ENCODE measurements around the gene RYR2.
"Not testable (repeated sequence)": the region's sequence is repeated elsewhere in the genome, so short reads cannot be mapped to it uniquely, and the experiment has no call there.

RYR2 gene

DNA sequence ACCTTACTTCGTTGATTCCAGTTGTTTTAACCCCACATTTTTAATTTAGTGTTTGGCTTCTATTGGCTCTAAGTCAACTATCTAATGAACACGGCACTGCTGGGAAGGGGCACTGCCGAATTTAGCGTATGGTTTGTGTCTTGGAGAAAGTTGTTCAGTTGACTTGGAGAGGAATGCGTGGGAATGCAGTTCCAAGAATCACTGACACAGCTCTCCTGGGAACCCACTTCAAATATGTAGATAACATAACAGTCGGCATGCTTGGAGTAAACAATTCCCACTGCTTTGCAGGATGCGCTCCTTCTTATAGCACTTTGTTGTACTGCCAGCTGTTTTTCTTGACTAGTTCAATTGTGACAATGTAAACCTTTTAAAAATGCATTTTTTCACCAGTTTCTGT lies 104.3 kb downstream of the RYR2 start:
- DNase-seq (ENCODE audit: low spot score) = no peak

DNA sequence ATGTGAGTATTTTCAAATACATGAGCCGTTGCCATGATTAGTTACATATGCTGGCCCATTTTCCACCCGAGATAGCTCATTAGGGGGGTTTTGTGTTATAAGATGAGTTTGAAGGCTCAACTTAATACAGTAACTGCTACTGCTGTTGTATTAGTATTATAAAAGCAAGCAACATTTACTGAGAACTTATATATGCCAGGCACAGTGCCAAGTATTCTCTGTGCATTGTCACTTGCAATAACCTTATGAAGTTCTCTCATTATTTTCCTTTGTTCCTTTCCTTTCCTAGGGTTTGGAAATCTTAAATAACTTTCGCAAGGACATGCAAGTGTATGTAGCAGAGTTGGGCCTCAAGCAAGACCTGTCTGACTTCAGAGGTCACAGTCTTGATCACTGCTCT lies 107.9 kb downstream of the RYR2 start:
- no peak for DNase-seq (ENCODE audit: low spot score)

- not testable (repeated sequence) for DNase-seq (ENCODE audit: low spot score)
These were observed 110.0 kb downstream of the RYR2 start for GRCh38 chr1:237151979-237152378.

DNA sequence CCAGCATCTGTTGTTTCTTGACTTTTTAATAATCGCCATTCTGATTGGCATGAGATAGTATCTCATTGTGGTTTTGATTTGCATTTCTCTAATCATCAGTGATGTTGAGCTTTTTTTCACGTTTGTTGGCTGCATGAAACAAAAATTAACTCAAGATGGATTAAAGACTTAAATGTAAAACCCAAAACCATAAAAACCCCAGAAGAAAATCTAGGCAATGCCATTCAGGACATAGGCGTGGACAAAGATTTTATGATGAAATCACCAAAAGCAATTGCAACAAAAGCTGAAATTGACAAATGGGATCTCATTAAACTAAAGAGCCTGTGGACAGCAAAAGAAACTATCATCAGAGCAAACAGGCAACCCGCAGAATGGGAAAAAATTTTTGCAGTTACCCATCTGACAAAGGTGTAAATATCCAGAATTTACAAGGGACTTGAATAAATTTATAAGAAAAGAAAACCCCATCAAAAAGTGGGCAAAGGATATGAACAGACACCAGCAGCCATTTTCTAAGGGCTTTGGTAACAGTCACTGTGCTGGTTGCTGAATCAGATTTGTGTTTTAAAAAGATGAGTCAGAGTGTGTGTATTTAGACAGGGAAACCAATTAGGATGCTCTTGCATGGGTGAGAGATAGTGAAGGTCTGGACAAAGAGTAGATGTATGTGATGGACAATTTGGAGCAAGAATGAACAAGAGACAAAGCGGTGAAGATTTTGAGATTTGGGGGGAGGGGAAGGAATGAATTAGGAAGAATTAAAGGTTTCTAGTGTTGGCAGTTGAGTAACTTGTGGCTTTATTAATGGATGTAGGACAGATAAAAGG lies 110.7 kb downstream of the RYR2 start:
- no peak for DNase-seq (ENCODE audit: low spot score)

DNA sequence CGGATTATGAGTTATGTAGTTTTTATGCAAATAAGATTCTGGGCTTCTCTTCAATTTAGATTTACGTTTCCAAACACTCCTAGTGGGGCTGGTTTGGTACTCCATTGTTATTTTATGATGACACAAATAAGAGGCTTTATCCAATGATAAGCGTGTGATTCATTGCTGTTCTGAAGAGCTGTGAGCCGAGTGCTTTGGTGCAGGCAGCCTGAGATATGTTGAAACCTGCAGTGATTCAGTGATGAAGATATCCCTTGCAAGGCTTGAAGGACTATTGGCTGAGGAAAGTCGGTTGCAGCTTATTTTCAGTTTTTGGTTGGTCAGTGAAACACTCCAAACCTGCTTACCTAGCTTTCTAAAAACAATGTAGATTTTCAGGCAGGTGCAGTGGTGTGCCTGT lies 112.2 kb downstream of the RYR2 start:
- DNase-seq (ENCODE audit: low spot score) = no peak

GRCh38 chr1:237164406-237165352 lies 122.7 kb downstream of the RYR2 start:
- no peak for DNase-seq (ENCODE audit: low spot score)

- DNase-seq (ENCODE audit: low spot score) = no peak
These were observed 124.1 kb downstream of the RYR2 start for GRCh38 chr1:237166086-237166485.

GRCh38 chr1:237166593-237167101 lies 124.7 kb downstream of the RYR2 start:
- no peak for DNase-seq (ENCODE audit: low spot score)

DNA sequence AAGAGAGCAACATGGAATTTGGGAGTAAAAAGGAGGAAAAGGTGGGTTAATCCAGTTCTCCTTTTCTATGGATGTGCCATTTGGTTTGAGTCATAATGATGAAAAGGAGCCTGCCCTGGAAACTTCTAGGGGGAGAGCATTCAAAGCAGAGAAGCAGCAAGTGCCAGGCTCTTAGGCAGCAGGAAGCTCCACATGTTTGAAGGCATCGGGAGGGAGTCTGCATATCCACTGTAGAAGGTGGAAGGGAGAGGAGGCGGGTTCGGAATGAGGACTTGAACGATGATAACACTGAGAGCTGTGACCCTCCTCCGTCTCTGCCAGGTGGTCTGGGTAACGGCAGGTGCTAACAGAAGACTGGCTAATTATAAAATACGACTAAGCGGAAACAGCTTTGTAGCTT lies 128.2 kb downstream of the RYR2 start:
- no peak for DNase-seq (ENCODE audit: low spot score)

- DNase-seq (ENCODE audit: low spot score) = no peak
These were observed 129.6 kb downstream of the RYR2 start for GRCh38 chr1:237171454-237172117.

DNA sequence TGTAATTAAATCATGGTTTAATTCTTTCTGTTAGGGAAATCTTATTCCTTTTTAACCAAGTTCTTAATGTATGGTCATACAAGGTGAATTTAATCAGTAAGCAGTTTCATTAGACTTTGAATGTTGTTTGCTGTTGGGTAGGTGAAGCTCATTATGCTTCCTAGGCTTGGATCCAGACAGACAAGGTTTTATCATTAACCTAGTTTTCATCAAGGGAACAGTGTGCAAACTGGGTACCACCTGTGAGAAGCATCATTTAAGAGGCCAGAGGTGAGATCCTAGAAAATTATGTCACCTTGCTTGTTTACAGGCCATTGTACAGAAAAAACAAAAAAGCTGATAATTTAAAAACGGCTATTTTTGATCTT lies 130.1 kb downstream of the RYR2 start:
- no peak for DNase-seq (ENCODE audit: low spot score)

- no peak for DNase-seq (ENCODE audit: low spot score)
These were observed 137.5 kb downstream of the RYR2 start for GRCh38 chr1:237179503-237179902.

- DNase-seq (ENCODE audit: low spot score) = no peak
These were observed 138.3 kb downstream of the RYR2 start for GRCh38 chr1:237180256-237180655.

DNA sequence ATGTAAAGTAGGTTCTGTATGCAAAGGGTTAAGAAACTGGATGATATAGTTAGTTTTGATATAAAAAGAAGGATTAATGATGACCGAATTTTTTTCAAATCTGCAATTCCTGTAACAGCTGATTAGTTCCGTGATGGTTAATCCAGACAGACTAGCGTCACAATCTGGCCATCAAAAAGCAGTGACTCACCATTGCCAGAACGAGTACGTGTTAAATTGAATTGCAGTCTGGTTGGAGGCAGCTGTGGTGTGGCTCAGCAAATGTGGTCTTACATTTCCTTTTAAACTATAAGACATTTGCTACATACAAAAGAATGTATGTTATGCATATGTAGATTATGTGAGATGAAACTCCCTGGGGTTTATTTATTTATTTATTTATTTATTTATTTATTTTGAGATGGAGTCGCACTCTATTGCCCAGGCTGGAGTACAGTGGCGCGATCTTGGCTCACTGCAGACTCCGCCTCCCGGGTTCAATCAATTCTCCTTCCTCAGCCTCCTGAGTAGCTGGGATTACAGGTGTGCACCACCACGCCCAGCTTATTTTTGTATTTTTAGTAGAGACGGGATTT lies 139.8 kb downstream of the RYR2 start:
- DNase-seq (ENCODE audit: low spot score) = no peak

DNA sequence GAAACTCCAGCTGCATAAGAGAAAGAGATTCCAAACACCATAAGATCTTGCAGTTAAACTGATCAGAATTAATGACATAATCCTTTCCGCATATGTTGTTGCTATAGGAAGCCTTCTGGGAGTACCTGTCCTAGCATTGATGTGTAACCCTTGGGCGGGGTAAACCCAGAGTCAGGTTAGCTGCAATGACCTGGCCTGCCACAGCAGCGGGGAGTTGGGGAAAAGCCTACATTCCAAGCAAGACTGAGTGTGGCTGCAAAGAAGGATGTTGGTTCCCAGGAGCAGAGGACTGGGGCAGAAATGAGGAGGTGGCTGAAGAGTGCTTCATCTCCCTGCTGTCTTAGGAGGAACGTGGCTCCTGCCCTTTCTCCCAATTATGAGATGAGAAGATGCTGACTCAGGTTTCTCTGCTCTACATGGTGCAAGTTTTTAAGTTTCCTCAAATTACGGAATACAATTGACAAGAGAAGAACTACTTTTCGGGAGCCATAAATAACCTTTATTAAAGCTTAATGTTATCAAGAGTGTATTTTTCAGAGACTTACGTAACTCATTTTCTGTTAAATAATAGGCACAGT lies 142.1 kb downstream of the RYR2 start:
- DNase-seq (ENCODE audit: low spot score) = no peak

GRCh38 chr1:237186675-237187074 lies 144.7 kb downstream of the RYR2 start:
- no peak for DNase-seq (ENCODE audit: low spot score)

- DNase-seq (ENCODE audit: low spot score) = no peak
These were observed 145.9 kb downstream of the RYR2 start for GRCh38 chr1:237187842-237188241.

DNA sequence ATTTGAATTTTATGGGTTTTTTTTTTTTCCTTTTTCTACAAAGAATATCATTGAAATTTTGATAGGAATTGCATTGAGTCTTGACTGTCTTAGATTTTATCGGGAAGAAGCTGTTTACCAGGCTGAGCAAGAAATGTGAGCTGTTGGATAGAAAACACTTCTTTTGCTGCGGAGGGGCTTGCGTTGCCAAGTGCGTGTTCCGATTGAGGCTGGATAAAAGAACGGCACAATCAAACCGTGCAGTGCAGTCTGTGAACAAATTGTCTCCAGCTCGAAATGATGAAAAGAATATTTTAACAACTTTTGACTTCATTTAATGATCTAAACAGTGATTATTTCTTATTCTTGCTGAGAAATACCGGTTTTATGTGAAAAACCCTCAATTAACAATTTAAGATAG lies 149.4 kb downstream of the RYR2 start:
- DNase-seq (ENCODE audit: low spot score) = no peak

DNA sequence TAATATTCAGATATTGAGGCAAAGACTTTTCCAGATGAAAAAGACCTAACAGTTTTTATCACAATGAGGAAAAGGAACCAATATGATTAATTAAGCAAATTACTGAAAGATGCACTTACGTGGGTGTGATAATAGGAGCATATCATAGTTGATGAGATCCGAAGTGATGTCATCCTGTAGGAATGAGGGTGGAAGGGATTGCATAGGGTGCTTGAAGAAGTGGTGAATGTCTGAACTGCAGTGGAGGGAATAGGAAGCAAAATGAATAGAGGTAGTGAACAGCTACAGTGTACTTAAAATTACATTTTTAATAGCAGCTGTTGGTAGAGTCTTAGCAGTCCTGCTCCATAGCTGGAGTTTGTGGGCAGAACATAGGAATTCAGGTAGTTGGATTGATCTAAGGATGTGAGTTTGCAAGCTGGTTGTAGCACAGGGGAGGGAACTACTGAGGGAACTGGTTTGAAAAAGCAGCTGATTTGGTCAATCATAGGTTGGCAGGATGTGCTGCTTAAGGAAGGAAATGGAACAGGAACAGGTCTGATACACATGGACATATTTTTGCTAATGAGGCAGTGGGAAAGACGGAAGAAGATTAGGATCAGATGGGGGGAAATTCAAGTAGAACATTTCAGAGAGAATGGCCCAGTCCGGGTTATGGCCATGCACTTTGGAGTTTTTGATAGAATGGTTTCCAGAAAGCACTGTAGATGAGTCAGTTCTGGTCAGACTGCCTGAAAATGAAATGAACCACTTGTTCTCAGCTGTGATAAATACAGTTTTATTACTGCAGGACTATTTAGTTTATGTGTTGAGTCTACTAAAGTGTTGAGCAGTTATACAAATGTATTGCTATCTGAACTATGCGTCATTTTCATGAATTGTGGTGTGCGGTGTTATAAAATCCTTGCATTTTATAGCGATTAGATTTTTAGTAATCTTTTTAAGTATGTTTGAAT lies 155.8 kb downstream of the RYR2 start:
- no peak for DNase-seq (ENCODE audit: low spot score)

GRCh38 chr1:237199026-237199425 lies 157.0 kb downstream of the RYR2 start:
- DNase-seq (ENCODE audit: low spot score) = no peak

GRCh38 chr1:237201155-237201554 lies 159.2 kb downstream of the RYR2 start:
- DNase-seq (ENCODE audit: low spot score) = no peak
